ENCODE measurements around the gene ELMOD1. TPM values are rescaled to one million over a fixed set of nuclear protein-coding genes. Genes with fewer than 3 reads are reported as not detected.
A peak's percentile ranks its signal among the peaks of the same experiment; 100 is the strongest.
"Not testable (repeated sequence)": the region's sequence is repeated elsewhere in the genome, so short reads cannot be mapped to it uniquely, and the experiment has no call there.

The ELMOD1 gene
- total RNA-seq (2014; rRNA removed; shearing (Covaris generic); ENCODE audit: low replicate concordance) = not detected in 2 replicates

DNA sequence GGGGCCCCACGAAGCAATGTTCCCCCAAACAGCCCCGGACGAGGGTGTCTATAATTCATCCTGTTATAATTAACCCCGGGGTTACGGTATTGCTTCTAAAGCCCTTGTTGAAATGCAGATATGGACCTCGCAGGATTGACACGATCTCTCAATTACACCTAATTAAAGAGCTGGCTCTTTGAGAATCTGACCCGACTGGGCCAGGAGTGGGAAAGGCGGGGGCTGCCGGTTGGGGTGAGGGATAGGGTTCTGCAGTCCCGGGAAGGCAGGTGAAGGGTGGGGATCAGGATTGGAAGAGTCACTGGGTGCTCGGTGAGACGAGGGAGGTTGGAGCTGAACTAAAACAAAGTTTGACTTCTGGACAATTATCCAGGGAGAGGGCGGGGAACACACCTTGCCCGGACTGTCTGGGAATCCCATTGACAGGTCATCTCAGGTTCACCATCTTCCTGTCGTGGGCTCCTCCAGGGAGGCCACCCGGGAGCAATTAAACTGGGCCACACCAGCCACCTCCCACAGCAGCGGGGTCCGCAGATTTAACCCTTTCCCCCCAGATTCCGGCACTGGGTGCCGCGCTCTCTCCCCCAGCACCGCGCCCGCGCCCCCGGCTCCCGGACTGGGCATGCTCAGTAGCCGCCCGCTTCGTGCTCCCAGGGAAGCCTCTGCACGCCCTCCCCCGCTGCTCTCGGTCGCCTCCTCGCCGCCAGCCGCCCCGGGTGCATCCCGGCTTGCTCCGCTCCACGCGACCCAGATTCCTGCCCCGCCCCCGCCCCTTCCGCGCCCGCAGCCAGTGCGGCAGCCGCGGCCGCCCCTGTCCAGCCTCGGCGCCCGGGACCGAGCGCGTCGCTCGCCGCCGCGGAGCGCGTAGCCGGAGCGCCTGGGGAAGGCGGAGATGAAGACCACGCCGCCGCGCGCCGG, at the start of gene ELMOD1:
Gene ELMOD1, plus strand, starts transcription at position 688 of the 918 bp plus-strand sequence. CDS start 27,043 bp downstream, outside the sequence.
- Histone ChIP-seq H3K9me3 (no peaks in the 10 kb centered on the region; the same call in 1 of the 2 replicates), H3K36me3 (no peaks in the 10 kb centered on the region), H3K4me3 (peak within 1 kb of the TSS; percentile 42), H3K27me3 (peaks cover 65% of the 10 kb centered on the region)
- peak; percentile 54 for DNase-seq

DNA sequence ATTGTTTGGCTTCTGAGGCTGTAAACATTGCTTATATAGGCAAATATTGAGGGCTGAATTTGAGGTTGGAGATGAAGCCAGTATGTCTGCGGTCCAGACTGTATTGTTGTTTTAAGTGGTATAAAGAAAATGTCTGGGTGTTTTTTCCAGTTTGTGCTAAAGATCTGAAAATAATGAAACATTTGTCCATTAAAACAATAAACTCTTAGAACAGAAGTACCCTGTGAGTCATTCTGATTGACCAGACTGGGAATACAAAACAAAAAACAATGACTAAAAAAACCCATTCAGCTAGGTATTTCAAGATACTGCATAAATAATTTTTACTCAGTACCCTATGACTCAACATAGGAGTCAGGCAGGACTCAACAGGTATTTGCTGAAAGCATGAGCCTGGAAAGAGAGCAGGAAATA, 45.8 kb upstream of the ELMOD1 start:
- no peaks in the 10 kb centered on the region for H3K27me3 ChIP-seq
- DNase-seq = no peak
- peaks cover 10% of the 10 kb centered on the region for H3K36me3 ChIP-seq
- H3K9me3 ChIP-seq = no peaks in the 10 kb centered on the region
- H3K4me3 ChIP-seq = no peak overlapping the region

DNA sequence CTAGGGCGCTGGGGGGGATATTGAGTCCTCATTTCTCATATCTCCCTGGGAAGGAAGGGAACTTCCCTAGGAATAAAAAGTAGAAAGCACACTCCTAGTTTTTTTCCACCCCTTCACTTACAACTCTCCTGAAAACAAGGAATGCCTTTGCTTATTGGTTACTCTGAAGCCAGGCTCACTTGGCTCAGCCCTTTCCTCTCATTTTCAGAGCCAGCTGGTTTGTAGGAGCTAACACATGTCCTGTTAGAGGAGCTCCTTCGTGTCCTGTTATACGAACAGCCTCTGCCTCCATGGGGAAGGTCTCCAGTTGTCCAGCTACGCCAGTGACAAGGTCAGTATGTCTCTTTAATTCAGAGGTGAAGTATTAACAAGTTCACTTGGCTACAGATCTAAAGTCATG, 43.0 kb upstream of the ELMOD1 start:
- no peak for DNase-seq
- Histone ChIP-seq H3K4me3 (no peak overlapping the region), H3K9me3 (no peaks in the 10 kb centered on the region), H3K36me3 (peaks cover 15% of the 10 kb centered on the region), H3K27me3 (no peaks in the 10 kb centered on the region)

DNA sequence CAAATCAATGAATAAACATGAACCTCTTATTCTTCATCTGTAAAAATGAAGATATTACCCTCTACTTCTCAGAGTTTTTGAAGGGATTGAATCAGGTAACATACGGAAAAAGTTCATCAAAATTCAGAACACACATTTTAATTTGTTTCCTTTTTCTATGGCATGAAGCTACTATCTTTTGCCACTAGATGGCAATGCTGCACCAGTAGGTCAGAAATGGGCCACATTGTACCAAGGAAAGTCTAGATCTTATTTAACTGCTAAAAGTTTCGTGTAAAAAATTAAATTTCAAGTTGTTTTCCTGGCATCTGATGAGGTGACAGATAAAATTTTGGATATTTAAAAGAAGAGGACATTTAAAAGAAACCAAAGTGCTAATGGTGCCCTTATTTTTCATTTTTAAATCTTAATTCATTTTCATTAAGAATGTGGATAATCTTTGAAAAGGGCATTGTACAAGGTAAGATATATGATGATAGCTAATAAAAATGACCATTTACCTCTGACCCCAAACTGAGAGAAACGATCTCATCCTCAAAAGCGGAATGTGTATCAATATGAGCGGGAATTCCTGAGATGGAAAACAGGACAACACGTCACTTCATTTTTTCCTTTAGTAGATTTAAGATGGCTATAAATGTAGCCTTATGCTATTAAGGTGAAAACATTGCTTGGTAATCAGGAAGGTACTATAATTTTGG, 41.5 kb upstream of the ELMOD1 start:
- H3K4me3 ChIP-seq = no peak overlapping the region
- no peaks in the 10 kb centered on the region for H3K27me3 ChIP-seq
- no peaks in the 10 kb centered on the region for H3K9me3 ChIP-seq
- no peak for DNase-seq
- H3K36me3 ChIP-seq = peaks cover 17% of the 10 kb centered on the region

DNA sequence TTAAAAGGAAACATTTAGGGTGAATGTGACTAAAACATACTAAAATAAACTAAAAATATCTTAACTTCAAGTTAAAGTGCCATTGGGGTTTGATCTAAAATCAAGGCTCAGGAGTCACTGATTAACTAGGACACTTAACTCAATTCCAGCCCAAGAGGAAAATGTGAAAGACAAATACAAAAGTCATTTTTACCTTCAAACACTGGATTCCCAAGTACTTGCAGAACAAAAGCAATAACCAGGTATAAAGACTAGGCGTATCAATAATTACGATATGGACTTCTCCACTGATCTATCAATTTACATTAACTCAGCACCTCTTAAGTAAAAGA, 41.0 kb upstream of the ELMOD1 start:
- Histone ChIP-seq H3K4me3 (no peak overlapping the region), H3K27me3 (no peaks in the 10 kb centered on the region), H3K36me3 (peaks cover 17% of the 10 kb centered on the region), H3K9me3 (no peaks in the 10 kb centered on the region)
- DNase-seq = no peak

DNA sequence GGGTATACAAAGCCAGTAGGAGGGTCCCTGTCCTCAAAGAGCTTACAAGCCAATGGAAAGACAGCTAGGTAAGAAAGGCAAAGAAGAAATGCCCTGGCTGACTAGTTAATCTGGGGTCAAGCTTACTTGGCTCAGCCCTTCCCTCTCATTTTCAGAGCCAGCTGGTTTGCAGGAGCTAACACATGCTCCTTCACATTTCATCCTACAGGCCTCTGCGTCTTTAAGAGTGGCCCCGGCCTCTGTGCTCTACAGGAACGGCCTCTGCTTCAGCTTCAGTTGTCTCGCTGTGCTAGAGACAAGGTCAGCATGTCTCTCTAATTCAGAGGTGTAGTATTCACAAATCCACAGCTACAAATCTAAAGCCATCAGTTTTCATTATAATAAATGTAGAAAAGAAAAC, 40.6 kb upstream of the ELMOD1 start:
- Histone ChIP-seq H3K4me3 (no peak overlapping the region), H3K36me3 (peaks cover 17% of the 10 kb centered on the region), H3K9me3 (no peaks in the 10 kb centered on the region), H3K27me3 (no peaks in the 10 kb centered on the region)
- DNase-seq = no peak

DNA sequence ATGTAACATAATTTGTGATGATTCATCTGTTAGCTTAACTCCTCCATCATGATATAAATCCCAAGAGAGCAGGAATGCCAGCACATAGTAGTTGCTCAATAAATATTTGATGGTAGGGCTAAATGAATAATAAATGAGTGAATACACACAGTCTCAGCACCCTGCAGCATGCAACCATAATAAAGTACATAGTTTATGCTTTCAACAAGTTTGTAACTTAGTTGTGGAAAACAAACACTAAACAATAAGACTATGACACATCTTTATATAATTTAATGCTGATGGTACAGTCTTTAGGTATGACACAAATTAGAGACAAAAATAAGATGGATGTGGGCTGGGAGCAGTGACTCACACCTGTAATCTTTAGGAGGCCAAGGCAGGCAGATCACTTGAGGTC, 29.3 kb upstream of the ELMOD1 start:
- H3K27me3 ChIP-seq = no peaks in the 10 kb centered on the region
- H3K36me3 ChIP-seq = peaks cover 5% of the 10 kb centered on the region
- no peaks in the 10 kb centered on the region for H3K9me3 ChIP-seq
- H3K4me3 ChIP-seq = no peak overlapping the region
- peak; percentile 49 for DNase-seq

DNA sequence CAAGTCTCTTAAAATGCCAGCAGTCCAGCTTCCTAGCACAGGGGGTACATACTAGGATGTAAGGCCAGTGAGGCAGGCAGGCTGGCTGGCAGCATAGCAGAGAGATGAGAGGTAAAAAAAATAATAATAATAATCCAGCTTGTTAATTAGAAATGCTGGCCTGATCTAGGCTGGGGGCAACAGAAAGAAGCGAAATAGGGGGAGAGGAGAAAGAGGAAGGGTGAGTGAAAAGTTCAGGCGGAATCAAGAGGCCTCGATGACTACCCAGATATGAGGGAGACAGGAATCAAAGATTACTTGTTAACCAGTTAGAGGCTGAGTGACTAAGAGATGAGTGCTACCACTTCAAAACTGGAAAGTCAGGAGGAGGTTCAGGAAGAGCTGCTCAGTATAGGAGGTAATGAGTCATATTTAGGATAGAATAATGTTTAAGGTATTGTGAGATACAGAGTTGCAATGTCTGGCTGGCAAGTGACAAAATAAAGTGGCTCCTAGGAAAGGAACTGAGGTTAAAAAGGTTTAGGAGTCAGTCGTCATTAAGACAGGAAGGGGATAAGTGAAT, 28.2 kb upstream of the ELMOD1 start:
- no peak overlapping the region for H3K4me3 ChIP-seq
- DNase-seq = peak; percentile 41
- H3K27me3 ChIP-seq = no peaks in the 10 kb centered on the region
- no peaks in the 10 kb centered on the region for H3K9me3 ChIP-seq
- peaks cover 5% of the 10 kb centered on the region for H3K36me3 ChIP-seq

DNA sequence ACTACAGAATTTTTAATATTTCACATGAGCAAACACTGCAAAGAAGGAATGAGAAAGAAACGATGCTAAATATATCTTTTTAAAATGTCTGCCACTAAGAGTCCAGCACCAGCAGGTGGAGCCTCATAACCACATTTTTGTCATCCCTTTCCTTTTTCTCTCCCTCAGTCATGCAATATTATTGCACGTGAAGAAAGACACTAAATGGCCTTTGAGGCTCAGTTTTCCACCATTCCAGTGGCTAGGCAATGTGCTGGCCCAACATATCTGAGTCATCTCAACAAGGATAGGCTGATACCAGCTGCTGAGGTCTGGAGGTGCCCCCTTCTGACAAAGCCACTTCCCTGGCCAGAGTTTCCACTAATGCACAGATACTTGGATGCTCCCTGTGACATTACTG, 27.2 kb upstream of the ELMOD1 start:
- Histone ChIP-seq H3K9me3 (no peaks in the 10 kb centered on the region), H3K4me3 (no peak overlapping the region), H3K27me3 (no peaks in the 10 kb centered on the region), H3K36me3 (peaks cover 5% of the 10 kb centered on the region)
- peak; percentile 10 for DNase-seq

DNA sequence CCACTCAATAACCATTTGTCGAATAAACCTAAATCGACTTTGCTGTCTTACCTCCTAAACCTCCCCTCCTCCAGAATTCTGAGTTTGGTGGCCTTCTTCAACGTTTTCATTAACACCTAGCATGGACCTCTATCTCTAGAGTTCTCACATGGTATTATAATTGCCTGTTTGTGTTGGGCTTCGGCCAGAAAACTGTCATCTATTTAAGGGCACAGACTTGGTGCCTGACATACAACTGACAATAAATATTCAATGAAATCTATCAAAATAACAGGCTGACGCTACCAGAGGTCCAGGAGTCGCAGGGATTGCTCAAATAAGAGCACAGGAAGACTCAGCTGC, 26.1 kb upstream of the ELMOD1 start:
- DNase-seq = no peak
- Histone ChIP-seq H3K36me3 (no peaks in the 10 kb centered on the region; the same call in 1 of the 2 replicates), H3K9me3 (no peaks in the 10 kb centered on the region), H3K27me3 (no peaks in the 10 kb centered on the region), H3K4me3 (peak overlapping the region; percentile 92)

DNA sequence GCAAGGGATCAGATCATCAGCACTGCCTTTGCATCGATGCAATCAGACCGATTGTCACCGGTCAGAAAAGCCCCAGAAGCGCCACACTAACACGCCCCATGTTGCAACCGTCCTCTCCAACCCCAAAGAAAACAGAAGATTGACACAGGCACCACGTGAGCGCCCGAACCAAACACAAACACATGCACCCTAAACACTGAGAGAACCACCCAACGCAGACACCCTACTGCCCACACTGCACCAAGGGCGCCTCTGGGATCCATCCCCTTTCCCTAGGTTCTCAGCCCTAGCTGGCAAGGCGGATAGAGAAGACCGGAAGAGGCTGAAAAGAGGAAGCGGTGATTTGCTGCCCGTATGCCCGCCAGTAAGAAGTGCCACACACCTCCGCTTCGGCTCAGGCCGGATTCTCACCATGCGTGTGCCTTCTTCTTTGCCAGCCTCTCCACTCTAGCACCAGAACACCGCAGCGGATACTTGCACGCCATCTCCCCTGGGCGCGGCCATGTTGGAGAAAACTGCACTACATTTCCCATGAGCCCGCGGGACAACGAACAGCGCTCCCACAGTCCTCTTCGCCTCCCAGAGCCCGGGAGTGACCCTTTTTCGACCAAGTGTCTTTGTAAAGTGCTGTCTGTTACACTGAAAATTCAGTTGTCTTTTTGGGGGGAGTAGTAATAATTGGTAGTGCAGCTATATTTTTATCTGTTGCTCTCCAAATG, 25.6 kb upstream of the ELMOD1 start, which contains the start of gene ALKBH8:
Gene ALKBH8, minus strand, starts transcription at position 517 of the 719 bp plus-strand sequence. CDS start 4,842 bp downstream, outside the sequence.
- Histone ChIP-seq H3K9me3 (no peaks in the 10 kb centered on the region), H3K27me3 (no peaks in the 10 kb centered on the region), H3K36me3 (no peaks in the 10 kb centered on the region), H3K4me3 (peak within 1 kb of the TSS; percentile 92)
- DNase-seq = peak; percentile 76

DNA sequence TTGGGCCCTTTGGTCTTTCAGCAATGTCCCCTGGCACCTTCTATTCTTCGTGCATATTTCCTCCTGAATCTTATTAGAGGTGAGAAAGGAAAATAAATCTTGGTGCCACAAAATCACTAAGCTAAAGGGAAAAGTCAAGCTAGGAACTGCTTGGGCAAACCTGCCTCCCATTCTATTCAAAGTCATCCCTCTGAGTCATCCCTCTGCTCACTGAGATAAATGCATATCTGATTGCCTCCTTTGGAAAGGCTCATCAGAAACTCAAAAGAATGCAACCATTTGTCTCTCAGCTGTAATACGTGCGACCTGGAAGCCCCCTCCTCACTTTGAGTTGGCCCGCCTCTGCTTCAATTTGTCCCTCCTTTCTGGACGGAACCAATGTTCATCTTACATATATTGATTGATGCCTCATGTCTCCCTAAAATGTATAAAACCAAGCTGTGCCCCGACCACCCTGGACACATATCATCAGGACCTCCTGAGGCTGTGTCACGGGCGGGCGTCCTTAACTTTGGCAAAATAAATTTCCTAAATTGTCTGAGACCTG, 24.9 kb upstream of the ELMOD1 start:
- not testable (repeated sequence) for H3K27me3 ChIP-seq, H3K36me3 ChIP-seq, DNase-seq, H3K9me3 ChIP-seq
- H3K4me3 ChIP-seq = peak overlapping the region; percentile 92

DNA sequence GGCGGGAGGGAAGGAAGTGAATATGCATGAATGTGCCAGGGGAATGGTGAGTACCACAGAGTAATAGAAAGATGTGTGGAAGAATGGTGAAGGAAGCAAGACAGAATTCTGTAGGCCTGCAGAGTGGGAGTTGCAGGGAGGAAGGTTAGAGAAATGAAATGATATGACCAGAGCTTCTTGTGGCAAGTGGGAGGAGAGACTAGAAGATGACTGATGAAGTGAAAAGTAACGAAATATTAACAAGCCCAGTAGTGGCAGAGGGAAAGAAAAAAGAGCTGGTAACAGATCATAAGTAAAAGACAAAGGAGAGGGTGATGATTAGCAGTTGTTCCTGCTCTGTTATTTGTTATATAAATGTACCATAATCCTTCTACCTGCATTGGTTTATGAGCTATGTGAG, 24.4 kb upstream of the ELMOD1 start:
- H3K36me3 ChIP-seq = no peaks in the 10 kb centered on the region
- DNase-seq = no peak
- H3K4me3 ChIP-seq = no peak overlapping the region
- no peaks in the 10 kb centered on the region for H3K9me3 ChIP-seq
- H3K27me3 ChIP-seq = no peaks in the 10 kb centered on the region

DNA sequence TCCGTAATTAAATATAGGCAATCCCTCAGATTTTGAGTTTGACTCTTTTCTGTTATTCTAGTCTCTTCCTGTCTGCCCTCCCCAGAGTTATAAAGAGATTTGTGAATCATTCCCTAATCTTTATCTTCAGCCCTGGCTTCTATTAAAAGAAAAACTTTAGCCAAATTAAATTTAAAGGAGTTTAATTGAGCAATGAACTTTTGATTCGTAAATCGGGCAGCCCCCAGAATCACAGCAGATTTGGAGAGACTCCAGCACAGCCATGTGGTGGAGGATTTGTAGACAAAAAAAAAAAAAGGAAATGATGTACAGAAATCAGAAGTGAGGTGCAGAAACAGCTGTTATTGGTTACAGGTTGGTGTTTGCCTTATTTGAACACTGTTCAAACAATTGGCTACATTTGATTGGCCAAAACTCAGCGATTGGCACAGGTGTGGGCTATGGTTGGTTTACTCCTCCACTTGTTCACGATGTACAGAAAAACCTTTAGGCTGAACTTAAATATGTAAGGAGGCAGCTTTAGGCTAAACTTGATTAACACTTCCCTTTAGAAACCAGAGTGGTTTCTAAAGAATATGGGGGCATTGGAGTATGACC, 23.1 kb upstream of the ELMOD1 start:
- DNase-seq = no peak
- Histone ChIP-seq H3K27me3 (no peaks in the 10 kb centered on the region), H3K9me3 (no peaks in the 10 kb centered on the region), H3K36me3 (no peaks in the 10 kb centered on the region), H3K4me3 (no peak overlapping the region)

DNA sequence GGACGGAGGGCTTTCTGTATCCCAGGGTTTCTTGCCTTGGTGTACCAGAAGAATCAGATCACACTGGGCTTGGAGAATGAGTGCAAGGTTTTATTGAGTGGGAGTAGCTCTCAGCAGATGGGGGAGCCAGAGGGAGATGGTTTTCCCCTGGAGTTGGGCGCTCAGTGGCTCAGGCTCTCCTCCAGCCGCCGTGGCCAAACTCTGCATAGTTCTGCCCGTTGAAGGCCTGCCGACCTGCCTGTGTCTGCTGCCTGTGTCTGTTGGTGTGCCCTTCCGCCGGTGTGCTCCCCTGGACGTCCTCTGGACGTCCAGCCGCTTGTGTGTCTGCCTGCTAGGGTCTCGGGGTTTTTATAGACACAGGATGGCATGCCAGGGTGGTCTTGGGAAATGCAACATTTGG, 20.9 kb upstream of the ELMOD1 start:
- H3K9me3 ChIP-seq = no peaks in the 10 kb centered on the region
- H3K27me3 ChIP-seq = no peaks in the 10 kb centered on the region
- H3K4me3 ChIP-seq = no peak overlapping the region
- no peaks in the 10 kb centered on the region for H3K36me3 ChIP-seq
- DNase-seq = no peak

DNA sequence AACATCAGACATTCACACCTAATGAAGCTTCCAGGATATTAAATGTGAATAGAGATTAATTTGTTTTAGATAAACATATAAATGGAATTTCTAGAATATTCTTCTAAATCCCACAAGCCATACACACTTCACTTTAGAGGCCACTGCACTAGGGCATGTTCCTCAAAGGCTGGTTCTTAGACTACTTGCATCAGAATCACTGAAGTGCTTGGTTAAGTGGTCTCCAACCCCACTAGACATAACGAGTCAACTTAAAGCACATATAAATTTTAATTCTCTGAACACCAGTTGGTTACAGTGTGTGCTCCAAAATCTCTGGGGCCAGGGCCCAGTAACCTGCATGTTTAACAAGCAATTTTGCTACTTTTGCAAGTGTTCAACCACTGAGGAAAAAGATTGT, 17.5 kb upstream of the ELMOD1 start:
- Histone ChIP-seq H3K36me3 (no peaks in the 10 kb centered on the region), H3K27me3 (no peaks in the 10 kb centered on the region), H3K4me3 (no peak overlapping the region), H3K9me3 (no peaks in the 10 kb centered on the region)
- DNase-seq = no peak

Data from MG63 (cell line).